Epithelial cell of esophagus (primary cell): ENCODE measurements around the gene PODXL.
A peak's percentile ranks its signal among the peaks of the same experiment; 100 is the strongest.

ENCODE experiments used
- DNase-seq: peaks from one replicate; pipeline ENCODE4 v3.0.0; 2010; ENCODE audit warnings: low read depth
- H3K4me3 ChIP-seq: 2 replicates; pipeline ENCODE4 v1.5.1; 2011; ENCODE audit warnings: mild to moderate bottlenecking, low read length, control low read depth
- TF ChIP-seq, protein P1 (sequence below): IDR thresholded peaks from 2 replicates; pipeline ENCODE4 v1.5.1; 2011; ENCODE audit warnings: low read depth, mild to moderate bottlenecking, low read length, control low read depth, inconsistent platforms; ENCODE audit not compliant: insufficient read depth; ENCODE audit errors: missing control alignments

The PODXL gene

DNA sequence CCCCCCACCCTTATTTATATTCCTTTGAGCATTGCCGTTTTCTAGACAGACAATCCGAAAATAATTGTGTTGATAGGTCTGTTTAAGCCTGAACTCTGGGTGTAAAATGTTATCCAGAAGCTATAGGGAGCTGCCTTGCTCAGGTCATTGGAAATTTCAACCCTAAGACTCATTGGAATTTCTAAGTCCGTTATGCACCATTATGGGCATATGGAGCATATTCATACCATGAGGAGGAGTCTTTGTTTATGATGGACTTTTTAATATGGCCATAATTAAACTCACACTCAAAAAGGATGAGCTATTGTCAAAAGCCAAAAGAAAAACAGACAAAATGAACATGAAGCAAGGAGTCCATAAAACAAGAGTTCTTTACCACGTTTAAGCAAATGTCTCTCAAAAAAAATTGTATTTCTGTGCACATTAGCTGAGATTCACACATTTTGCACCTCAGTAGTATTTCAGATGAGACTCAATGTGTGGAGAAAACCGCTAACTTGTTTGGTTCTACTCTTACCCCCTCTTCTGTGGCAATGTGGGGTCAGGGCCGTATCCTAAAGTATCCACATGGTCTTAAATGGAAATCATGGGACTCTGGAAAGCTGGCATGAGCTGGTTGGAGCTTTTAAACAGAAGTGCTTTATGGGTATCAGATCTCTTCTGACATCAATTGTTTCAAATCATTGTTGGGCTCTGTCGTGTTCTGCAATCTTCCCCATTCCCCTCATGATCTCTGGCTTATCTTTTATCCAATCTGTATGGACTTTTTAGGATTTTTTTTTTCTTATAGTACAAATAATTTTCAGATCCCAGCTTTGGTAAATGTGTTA lies 60.5 kb downstream of the PODXL start:
- H3K4me3 ChIP-seq = no peak overlapping the region
- TF ChIP-seq, protein P1, sequence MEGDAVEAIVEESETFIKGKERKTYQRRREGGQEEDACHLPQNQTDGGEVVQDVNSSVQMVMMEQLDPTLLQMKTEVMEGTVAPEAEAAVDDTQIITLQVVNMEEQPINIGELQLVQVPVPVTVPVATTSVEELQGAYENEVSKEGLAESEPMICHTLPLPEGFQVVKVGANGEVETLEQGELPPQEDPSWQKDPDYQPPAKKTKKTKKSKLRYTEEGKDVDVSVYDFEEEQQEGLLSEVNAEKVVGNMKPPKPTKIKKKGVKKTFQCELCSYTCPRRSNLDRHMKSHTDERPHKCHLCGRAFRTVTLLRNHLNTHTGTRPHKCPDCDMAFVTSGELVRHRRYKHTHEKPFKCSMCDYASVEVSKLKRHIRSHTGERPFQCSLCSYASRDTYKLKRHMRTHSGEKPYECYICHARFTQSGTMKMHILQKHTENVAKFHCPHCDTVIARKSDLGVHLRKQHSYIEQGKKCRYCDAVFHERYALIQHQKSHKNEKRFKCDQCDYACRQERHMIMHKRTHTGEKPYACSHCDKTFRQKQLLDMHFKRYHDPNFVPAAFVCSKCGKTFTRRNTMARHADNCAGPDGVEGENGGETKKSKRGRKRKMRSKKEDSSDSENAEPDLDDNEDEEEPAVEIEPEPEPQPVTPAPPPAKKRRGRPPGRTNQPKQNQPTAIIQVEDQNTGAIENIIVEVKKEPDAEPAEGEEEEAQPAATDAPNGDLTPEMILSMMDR = no peak
- DNase-seq = no peak

DNA sequence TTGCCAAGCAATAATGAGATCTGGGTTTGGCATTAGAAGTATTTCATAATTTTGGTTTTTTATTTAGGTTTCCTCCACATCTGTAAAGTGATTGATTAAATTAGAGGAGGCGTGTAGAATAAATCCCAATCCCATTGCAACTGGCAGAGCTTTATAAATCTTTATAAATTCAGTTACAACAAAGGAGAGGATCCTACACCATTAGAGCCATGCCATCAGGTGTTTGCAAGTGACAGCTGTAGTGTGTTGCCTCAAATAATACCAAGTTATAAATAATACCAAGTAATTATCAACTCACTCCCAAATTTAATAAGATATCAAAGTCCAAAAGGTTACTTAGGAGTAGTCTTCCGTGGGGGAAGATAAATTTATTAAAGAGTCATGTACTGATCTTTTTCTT lies 62.2 kb downstream of the PODXL start:
- DNase-seq = no peak
- TF ChIP-seq, protein P1 = no peak
- H3K4me3 ChIP-seq = no peak overlapping the region

DNA sequence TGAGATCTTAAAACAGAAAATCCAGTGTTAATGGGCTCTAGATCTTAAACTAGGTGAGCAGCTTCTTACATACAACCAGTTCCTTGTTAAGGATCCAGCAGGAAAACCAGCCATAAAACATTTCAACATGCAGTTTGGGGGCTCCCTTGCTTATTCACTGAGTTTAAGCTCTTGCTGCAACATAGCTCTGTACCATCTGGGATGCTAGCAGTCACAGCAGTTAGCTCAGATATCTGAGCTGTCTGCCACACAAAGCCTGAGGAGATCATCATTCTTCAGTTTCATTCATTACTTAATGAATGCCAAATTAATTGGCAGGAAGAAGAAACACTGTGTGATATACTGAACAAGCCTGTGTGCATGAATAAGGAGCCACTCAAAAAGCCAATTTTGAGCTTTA lies 62.8 kb downstream of the PODXL start:
- no peak overlapping the region for H3K4me3 ChIP-seq
- TF ChIP-seq, protein P1 = no peak
- DNase-seq = no peak

DNA sequence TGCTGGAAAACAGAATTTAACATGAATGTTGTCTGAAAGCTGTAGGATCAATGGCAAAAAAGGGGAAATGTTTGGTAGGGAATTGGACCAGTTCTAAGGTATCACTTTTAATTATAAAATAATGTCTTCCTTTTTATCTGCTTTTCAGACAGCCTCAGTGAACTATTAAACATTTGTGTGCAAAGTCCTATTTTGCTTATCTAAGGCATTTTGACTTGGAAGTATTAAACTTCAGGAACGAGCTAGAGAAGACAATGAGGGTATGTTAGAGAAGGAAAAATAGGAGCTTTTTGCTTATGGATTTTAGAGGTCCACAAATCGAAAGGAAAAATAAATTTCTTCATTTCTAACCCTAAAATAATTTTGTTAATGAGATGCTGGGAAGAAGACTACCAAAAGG lies 63.3 kb downstream of the PODXL start:
- DNase-seq = no peak
- TF ChIP-seq, protein P1 = no peak
- H3K4me3 ChIP-seq = no peak overlapping the region

DNA sequence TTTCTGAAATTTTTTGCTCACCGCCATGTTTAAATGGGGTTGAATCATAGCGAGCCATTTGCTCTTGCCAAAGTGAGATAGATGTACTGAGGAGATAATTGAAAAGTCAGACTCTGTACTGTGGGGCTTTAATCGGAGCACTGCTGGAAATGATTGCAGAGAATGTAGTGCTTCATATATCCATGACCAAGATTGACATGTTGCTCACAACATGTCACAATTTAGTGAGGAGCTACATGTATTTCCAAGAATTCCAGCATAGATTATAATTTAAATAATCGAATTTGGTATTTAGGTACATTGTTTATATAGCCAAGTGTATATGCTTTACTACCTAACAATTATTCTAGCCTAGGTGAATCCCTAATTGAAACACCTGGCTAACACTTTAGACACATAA lies 66.5 kb downstream of the PODXL start:
- no peak for DNase-seq
- no peak overlapping the region for H3K4me3 ChIP-seq

DNA sequence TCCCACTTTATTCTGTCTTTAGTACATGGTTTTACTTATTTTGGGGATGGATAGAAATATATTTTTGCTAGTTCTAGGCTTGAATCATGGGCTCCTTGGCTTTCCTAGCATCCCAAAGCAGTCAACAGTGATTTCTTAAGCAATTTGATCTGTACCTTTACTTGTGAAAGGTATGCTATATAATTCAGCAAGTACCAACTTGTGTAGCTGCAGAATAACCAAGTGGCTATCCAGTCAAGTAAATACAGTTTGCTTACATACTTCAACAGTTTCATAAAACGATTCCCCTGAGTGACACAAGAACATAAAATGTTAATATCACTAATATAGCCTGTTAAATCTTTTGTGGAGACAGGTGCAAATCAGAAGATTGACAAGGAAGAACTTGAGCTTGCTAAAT lies 67.2 kb downstream of the PODXL start:
- TF ChIP-seq, protein P1 = no peak
- no peak overlapping the region for H3K4me3 ChIP-seq
- DNase-seq = peak; percentile 55

More for the DNA sequence above, 66.5 kb downstream of the PODXL start:
- TF ChIP-seq, protein P1 = no peak

DNA sequence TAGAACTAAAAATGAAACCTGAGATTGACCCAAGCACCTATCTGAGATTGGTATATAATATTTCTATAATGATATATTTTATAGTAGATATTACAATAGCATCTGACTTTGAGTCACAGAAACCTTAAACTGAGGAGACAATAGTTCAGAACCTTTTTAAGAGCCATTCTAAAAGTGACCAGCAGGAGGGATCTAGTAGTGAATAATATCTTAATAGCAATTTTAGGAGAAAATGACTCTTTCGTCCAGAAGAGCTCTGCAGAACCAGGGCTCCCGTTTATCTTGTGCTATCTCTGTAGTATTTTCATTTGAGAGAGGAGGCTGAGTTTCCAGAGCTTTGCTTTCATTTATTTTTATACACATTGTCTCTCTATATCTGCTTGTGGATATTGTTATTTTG lies 68.1 kb downstream of the PODXL start:
- TF ChIP-seq, protein P1 = peak; percentile 26
- DNase-seq = no peak

More for the DNA sequence above, 68.1 kb downstream of the PODXL start:
- H3K4me3 ChIP-seq = no peak overlapping the region
